Erythroblast (primary cell): ENCODE measurements around the gene CELA2A.

ENCODE experiments used
- GATA1 ChIP-seq: IDR thresholded peaks from 2 replicates; pipeline ENCODE4 v1.6.1; 2011; ENCODE audit warnings: low read depth, mild to moderate bottlenecking, control low read depth, low read length, moderate library complexity
- POLR2A ChIP-seq: IDR thresholded peaks from 2 replicates; pipeline ENCODE4 v1.6.1; 2011; ENCODE audit warnings: mild to moderate bottlenecking, low read length

DNA sequence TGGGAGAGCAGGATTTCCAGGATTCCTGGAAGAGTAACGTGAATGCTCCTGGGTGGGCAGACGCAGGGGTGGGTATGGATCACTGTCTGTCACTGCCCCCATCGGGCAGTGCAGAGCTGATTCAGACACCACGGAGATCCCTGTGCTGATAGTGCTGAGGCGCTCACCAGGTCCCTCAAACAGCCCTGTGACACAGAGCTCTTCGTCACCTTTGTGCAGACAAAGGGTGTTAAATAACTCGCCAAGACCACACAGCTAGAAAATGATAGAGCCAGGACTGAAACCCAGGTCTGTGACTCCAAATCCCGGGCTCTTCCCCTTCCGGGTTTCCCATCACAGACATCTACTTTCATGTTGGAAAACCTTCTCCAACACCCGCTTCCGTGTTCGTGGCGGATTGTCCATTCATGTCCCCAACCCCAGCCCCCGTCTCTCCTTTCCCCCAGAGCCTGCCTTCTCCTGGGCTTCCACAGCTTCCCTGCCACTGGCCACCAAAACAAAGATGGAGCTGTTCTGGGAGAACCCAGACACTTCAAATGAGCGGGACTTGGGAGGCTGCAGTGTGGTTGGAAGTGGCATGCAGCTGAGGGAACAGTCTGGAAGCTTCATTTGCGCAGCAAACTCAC lies 44.2 kb upstream of the CELA2A start:
- TF ChIP-seq POLR2A = no peak
- no peak for TF ChIP-seq GATA1
